CMK (cell line): ENCODE results near the gene P2RX7.
"Not testable (repeated sequence)": the region's sequence is repeated elsewhere in the genome, so short reads cannot be mapped to it uniquely, and the experiment has no call there.

ENCODE experiments used
- DNase-seq: peaks from one replicate; pipeline ENCODE4 v3.0.0-alpha.2; 2010; ENCODE audit warnings: low read depth

Gene P2RX7

GRCh38 chr12:121170611-121171260 is 38.1 kb downstream of the P2RX7 start:
- DNase-seq: no peak

GRCh38 chr12:121172145-121172544 is 39.5 kb downstream of the P2RX7 start:
- DNase-seq: no peak

DNA sequence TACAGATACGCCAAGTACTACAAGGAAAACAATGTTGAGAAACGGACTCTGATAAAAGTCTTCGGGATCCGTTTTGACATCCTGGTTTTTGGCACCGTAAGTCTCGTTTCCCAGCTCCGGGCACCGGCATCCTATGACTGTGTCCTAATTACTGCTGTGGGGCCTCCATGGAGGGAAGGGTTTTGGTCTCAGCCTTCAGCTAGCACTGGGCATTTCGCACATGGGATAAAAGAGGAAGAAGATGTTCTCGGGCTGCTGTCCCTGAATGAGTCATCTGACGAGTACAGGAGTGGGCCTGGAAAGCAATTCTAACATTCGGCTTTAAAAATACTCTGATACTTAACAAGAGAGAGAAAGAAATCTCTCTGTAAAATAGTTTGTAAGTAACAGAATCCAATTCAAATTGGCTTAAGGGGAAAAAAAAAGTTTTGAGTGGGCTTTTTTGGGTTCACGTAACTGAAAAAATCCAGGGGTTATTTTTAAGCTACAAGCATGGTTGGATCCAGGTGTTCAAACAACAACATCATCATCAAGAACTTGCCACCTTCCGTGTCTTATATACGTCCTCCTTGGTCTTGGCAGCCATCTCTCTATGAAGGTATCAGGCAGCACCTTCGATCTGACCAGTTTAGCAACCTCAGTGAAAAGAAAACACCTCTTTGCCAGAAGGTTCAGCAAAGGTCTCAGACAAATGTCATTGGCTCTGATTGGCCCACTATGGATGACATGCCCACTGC is 42.9 kb downstream of the P2RX7 start:
- DNase-seq: no peak

GRCh38 chr12:121176826-121177529 is 44.3 kb downstream of the P2RX7 start:
- DNase-seq: no peak

DNA sequence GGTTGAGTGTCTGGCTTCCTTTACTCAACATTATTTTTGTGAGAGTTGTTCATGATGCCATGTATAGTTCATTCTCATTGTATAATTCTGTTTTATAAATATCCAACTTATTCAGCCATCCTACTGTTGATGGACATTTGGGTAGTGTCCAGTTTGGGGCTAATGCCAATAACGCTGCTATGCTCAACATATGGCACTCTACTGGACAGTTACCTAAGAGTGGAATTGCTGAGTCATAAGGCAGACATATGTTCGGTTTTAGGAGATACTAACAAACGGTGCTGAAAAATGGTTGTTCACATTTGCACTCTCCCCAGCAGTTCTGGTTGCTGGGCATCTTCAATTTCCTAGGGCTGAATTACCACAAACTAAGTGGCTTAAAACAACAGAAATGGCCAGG is 48.5 kb downstream of the P2RX7 start:
- DNase-seq: no peak

DNA sequence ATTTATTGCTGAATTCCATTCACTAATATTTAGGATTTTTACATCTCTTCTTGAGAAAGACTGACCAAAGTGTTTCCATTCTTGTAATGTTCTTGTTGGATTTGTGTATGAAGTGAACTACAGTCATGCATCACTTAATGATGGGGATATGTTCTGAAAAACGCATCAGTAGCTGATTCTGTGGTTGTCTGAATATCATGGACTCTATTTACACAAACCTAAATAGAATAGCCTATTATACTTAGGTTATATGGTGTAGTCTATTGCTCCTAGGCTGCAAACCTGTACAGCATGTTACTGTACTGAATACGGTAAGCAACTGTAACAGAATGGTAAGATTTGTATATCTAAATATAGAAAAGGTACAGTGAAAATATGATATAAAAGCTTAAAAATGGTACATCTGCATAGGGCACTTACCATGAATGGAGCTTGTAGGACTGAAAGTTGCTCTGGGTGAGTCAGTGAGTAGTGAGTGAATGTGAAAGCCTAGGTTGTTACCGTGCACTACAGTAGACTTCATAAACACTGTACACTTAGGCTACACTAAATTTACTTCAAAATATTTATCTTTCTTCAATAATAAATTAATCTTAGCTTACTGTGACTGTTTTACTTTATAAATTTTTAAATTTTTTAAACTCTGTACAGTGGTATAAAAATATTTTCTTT is 49.7 kb downstream of the P2RX7 start:
- DNase-seq: no peak

DNA sequence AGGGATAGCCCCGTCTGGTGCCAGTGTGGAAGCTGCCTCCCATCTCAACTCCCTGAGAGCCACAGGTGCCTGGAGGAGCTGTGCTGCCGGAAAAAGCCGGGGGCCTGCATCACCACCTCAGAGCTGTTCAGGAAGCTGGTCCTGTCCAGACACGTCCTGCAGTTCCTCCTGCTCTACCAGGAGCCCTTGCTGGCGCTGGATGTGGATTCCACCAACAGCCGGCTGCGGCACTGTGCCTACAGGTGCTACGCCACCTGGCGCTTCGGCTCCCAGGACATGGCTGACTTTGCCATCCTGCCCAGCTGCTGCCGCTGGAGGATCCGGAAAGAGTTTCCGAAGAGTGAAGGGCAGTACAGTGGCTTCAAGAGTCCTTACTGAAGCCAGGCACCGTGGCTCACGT is 51.7 kb downstream of the P2RX7 start:
- no peak for DNase-seq

GRCh38 chr12:121184984-121185889 is 52.6 kb downstream of the P2RX7 start:
- no peak for DNase-seq

DNA sequence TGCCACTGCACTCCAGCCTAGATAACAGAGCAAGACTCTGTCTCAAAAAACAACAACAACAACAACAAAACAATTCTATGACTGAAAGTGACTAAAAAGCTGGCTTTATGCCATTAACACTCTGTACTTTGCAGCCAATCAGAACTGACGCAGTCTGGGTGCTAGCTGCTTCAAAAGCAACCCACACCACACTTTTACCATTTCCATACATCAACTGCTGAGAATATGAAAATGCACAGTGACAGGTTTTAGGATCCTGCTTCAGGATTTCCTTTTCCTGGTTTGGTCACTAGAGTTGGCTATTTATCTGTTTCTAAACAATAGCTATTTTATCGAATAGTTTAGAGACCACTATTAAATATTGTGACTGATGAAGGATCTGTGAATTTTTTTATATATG is 54.1 kb downstream of the P2RX7 start:
- DNase-seq: no peak

DNA sequence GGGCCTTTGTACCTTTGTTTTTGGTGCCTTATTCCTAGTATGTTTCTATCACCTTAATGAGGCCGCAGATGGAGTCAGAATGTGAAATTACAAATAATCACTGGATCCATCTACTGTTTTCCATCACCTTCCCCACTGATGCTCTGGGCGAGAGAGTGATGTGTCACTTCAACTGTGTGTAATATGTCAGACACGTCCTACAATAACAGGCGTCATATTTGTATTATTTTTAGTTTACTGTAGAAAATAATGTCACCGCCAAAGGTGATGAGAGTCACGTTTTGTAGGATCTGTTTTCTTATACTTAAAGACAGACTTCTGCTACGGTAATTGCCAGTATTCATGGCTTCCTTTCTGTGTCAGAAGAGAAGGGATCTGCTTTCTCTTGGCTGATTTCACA is 54.8 kb downstream of the P2RX7 start:
- DNase-seq: no peak

DNA sequence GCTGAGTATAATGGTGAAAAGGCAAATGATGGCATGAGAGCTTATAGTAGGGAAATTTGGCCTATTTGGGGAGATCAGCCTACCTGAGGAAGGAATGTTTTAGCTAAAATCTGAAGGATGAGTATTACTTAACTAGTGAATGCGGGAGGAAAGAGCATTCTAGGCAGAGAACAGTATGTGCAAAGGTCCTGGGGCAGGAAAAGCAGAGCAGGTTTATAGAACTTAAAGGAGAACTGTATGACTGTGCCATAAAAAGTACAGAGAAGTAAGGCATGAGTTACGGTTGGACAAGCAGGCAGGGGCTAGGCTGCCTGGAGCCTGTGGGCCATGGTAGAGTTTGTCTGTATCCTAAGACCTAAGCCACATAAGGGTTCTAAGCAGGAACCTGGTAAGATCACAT is 55.6 kb downstream of the P2RX7 start:
- DNase-seq: no peak

- DNase-seq: no peak
These were observed 56.5 kb downstream of the P2RX7 start for GRCh38 chr12:121189131-121189530.

DNA sequence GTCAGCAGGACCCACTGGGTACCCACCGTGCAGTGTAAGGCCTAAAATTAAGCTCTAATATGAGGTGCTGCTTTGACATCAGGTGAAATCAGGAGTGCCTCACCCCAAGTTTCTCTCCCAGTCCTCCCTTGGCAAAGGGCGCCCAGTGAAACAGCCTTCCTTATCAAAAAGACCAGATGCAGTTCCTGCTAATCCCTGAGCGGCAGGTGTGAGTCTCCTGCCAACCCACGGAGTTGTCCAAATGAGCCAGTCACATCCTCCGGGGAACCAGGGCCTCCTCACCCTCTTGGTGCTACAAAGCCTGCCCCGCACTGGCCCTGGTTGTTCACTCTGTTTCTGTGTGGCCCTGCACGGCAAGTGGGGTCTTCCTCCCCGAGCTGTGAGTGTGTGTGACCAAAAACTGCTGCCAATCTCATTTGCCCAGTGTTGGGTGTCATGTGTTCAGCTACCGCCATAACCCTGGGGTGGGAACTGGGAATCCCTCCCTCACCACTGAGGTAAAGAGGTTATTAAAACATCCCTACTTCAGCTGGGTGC is 57.0 kb downstream of the P2RX7 start:
- DNase-seq: no peak

- no peak for DNase-seq
These were observed 57.9 kb downstream of the P2RX7 start for GRCh38 chr12:121190523-121191031.

DNA sequence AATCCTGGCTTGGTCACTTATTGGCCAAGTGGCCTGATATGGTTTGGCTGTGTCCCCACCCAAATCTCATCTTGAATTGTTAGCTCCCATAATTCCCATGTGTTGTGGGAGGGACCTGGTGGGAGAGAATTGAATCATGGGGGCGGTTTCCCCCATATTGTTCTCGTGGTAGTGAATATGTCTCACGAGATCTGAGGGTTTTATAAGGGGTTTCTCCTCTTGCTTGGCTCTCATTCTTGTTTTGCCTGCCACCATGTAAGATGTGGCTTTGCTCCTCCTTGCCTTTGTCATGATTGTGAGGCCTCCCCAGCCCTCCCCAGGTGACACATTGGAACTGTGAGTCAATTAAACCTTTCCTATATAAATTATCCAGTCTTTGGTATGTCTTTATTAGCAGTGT is 58.5 kb downstream of the P2RX7 start:
- DNase-seq: no peak

DNA sequence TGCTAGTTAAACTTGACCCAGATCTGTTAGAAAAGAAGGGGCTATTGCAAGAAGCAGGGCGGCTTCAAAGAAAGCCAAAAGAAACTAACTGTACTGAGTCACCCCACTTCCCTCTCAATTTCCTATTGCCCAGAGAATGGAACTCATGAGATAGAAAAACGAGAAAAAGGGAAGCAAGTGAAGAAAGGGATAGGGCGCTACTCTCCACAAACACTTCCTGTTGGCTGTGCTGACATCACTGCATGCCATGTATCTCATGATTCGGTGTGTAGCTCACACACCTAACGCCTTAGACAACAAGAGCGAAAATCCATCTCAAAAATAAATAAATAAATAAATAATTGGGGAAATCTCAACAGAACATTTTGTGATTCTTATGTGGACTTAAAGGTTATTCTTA is 64.2 kb downstream of the P2RX7 start:
- peak; percentile 67 for DNase-seq

GRCh38 chr12:121198949-121199348 is 66.3 kb downstream of the P2RX7 start:
- DNase-seq: no peak

- not testable (repeated sequence) for DNase-seq
These were observed 68.5 kb downstream of the P2RX7 start for GRCh38 chr12:121201140-121201539.

DNA sequence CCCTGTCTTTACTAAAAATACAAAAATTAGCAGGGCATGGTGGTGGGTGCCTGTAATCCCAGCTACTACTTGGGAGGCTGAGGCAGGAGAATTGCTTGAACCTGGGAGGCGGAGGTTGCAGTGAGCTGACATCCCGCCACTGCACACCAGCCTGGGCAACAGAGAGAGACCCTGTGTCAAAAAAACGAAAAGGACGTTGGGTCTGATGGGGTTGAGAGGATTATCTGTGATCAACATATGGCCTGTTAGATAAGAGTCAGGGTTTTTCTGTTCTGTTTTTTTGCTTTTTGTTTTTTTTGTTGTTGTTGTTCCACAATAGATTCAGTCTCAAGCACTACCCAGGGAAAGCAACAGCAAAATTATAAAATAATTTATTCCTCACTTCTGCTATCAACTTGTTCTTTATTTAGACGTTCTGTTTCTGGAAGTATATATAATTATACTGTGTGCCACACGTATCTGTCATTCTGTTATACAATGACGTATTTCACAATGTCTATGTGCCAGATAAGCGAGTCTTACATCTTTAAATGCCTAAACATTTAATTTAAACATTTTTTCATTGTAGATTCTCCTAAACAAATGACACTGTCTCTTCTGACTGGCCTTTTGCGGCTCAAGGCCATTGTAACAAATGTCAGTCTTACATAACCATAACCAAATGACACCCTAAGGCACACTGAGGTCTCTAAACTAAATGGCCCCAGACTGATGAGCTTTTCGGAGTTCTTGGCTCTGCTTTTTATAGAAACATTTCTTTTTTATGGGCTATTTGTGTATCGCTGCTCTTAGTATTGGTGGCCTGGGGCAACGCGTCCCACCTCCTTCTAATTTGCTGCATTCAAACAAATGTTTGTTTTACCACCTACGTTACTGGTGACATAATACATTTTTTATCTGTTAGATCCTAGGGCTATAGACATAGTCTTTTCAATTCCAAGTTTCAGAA is 70.0 kb downstream of the P2RX7 start:
- DNase-seq: no peak

- DNase-seq: no peak
These were observed 70.8 kb downstream of the P2RX7 start for GRCh38 chr12:121203482-121203881.
